Rectal smooth muscle tissue (tissue), 1 donor: ENCODE data around the gene KCNAB3.
"Not testable (repeated sequence)": the region's sequence is repeated elsewhere in the genome, so short reads cannot be mapped to it uniquely, and the experiment has no call there.

Experiments used
- H3K27ac ChIP-seq: one replicate; pipeline ENCODE4 v1.7.0; 2013; ENCODE audit warnings: low read depth, low read length, inconsistent platforms
- H3K27me3 ChIP-seq: one replicate; pipeline ENCODE4 v1.7.0; 2013; ENCODE audit warnings: low read length; ENCODE audit not compliant: control insufficient read depth, insufficient read depth
- H3K36me3 ChIP-seq: one replicate; pipeline ENCODE4 v1.7.0; 2013; ENCODE audit warnings: low read length; ENCODE audit not compliant: control insufficient read depth, insufficient read depth
- H3K4me1 ChIP-seq: one replicate; pipeline ENCODE4 v1.7.0; 2013; ENCODE audit warnings: low read length; ENCODE audit not compliant: control insufficient read depth, insufficient read depth
- H3K4me3 ChIP-seq: one replicate; pipeline ENCODE4 v1.7.0; 2013; ENCODE audit warnings: low read length
- H3K9ac ChIP-seq: one replicate; pipeline ENCODE4 v1.7.0; 2013; ENCODE audit warnings: low read length

KCNAB3 gene

DNA sequence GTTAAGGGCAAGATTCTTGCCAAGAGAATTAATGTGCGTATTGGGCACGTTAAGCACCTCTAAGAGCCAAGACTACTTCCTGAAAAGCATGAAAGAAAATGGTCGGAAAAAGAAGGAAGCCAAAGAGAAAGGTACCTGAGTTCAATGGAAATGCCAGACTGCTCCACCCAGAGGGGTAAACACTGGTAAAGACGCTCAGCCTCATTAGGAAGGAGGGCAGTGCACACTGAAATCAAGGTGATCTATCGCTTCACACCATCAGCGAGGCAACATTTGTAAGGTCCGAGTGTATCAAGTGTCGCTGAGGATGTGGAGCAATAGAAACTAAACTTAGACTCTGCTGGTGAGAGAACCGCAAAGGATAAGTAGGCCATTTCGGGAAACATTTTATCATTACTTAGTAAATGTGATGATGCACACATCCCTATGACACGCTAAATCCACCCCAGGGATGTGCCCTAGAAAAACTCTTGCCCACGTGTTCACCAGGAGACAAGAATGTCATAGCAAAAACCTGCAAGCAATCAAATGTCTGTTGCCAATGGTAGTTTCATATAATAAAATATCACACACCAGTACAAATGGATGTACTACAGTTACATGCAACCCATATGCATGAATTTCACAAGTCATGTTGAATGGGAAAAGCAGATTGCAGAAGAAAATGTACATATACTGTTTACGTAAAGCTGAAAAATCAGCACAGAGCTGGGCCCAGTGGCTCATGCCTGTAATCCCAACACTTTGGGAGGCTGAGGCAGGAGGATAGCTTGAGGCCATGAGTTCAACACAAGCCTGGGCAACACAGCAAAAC, 26.0 kb upstream of the KCNAB3 start:
- no peak overlapping the region for H3K9ac ChIP-seq
- H3K4me1 ChIP-seq: peaks cover 13% of the 10 kb centered on the region
- no peaks in the 10 kb centered on the region for H3K27me3 ChIP-seq
- no peak overlapping the region for H3K4me3 ChIP-seq
- H3K27ac ChIP-seq: peak overlapping the region; percentile 76
- no peaks in the 10 kb centered on the region for H3K36me3 ChIP-seq

DNA sequence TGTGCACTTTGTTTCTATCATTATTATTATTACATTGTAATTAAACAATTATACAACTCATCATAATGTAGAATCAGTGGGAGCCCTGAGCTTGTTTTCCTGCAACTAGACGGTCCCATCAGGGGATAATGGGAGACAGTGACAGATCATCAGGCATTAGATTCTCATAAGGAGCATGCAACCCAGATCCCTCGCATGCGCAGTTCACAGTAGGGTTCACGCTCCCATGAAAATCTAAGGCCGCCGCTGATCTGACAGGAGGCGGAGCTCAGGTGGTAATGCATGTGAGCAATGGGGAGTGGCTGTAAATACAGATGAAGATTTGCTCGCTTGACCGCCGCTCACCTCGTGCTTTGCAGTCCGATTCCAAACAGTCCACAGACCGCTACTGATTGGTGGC, 23.6 kb upstream of the KCNAB3 start:
- not testable (repeated sequence) for H3K4me3 ChIP-seq, H3K9ac ChIP-seq, H3K27me3 ChIP-seq, H3K36me3 ChIP-seq, H3K27ac ChIP-seq
- H3K4me1 ChIP-seq: peaks cover 13% of the 10 kb centered on the region

DNA sequence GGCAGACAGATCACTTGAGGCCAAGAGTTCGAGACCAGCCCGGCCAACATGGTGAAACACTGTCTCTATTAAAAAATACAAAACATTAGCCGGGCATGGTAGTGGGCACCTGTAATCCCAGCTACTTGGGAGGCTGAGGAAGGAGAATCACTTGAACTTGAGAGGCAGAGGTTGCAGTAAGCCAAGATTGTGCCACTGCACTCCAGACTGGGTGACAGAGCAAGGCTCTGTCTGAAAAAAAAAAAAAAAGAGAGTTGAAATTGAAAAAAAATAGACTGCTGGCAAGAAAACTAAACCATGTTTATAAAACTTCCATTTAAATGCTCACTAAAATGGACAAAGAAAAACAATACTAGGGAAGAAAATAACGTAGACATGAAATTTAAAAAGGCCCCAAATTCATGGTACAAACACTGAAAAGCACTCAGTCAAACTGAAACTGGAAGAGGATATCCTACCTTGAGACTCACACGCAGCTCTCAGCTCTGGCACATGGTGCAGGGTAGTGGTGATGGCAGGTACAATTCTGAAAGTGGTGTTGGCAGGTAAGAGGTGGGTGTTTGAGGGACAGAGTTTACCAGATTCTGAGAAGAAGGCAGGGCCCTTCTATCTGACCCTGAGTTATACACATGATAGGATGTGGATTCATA, 21.6 kb upstream of the KCNAB3 start:
- Histone ChIP-seq H3K27ac (peak overlapping the region; percentile 72), H3K4me3 (no peak overlapping the region)

DNA sequence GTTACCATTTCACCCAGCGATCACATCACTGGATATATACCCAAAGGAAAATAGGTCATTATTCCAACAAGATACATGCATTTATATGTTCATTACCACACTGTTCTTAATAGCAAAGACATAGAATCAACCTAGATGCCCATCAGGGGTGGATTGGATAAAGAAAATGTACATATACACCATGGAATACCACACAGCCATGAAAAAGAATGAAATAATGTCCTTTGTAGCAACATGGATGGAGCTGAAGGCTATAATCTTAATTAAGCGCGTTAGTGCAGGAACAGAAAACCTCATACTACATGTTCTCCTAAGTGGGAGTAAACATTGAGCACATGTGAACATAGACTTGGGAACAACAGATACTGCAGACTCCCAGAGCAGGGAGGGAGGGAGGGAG, 20.9 kb upstream of the KCNAB3 start:
- no peaks in the 10 kb centered on the region for H3K27me3 ChIP-seq
- no peak overlapping the region for H3K4me3 ChIP-seq
- H3K9ac ChIP-seq: no peak overlapping the region
- no peak overlapping the region for H3K27ac ChIP-seq
- peaks cover 9% of the 10 kb centered on the region for H3K4me1 ChIP-seq
- peaks cover 25% of the 10 kb centered on the region for H3K36me3 ChIP-seq

More for the DNA sequence above, 21.6 kb upstream of the KCNAB3 start:
- H3K4me1 ChIP-seq: peaks cover 13% of the 10 kb centered on the region
- no peak overlapping the region for H3K9ac ChIP-seq
- no peaks in the 10 kb centered on the region for H3K27me3 ChIP-seq
- peaks cover 19% of the 10 kb centered on the region for H3K36me3 ChIP-seq

DNA sequence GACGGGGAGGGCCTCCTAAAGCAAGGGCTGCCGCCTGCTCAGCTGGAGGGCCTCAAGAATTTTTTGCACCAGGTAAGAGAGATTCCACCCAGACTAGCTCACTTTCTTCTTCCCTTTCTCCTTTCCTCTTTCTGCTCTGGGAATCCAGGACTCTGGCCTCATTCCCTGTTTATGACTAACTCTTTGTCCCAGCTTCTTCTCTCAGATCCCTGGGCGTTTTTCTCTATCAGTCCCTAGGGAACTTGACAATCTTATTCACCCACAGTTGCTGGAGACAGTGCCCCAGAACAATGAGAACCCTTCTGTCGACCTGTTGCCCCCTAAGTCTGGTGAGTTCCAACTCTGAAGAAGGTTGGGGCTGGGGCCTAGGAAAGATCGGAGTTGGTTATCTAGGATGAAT, 18.0 kb upstream of the KCNAB3 start:
- H3K27me3 ChIP-seq: no peaks in the 10 kb centered on the region
- peaks cover 42% of the 10 kb centered on the region for H3K36me3 ChIP-seq
- no peak overlapping the region for H3K9ac ChIP-seq
- H3K4me3 ChIP-seq: no peak overlapping the region
- peaks cover 3% of the 10 kb centered on the region for H3K4me1 ChIP-seq
- H3K27ac ChIP-seq: no peak overlapping the region

DNA sequence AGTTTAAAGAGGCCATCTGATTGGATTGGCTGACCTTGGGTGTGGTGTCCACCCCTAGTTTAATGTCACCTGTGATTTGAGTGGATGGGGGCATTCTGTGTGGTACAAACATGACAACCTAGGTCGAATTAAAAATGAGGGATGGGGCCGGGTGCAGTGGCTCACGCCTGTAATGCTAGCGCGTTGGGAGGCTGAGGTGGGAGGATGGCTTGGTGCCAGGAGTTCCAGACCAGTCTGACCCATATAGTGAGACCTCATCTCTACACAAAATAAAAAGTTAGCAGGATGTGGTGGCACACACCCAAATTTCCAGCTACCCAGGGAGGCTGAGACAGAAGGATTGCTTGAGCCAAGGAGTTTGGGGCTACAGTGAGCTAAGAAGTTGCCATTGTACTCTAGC, 16.8 kb upstream of the KCNAB3 start:
- Histone ChIP-seq H3K9ac (no peak overlapping the region), H3K27ac (no peak overlapping the region), H3K36me3 (peaks cover 42% of the 10 kb centered on the region), H3K4me1 (no peaks in the 10 kb centered on the region), H3K4me3 (no peak overlapping the region), H3K27me3 (no peaks in the 10 kb centered on the region)

DNA sequence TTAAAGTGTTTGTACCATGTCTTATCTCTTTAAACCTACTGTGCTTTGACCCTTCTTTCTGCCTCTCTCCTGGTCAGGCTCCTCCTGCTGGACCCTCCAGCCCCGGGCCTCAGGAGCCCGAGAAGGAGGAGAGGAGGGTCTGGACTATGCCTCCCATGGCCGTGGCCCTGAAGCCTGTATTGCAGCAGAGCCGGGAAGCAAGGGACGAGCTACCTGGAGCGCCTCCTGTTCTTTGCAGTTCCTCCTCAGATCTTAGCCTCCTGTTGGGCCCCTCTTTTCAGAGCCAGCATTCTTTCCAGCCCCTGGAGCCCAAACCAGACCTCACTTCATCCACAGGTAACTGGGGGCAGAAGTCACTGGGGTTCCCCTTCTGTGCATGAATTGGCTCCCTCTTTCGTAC, 16.0 kb upstream of the KCNAB3 start:
- Histone ChIP-seq H3K4me3 (no peak overlapping the region), H3K36me3 (peaks cover 42% of the 10 kb centered on the region), H3K9ac (no peak overlapping the region), H3K27me3 (no peaks in the 10 kb centered on the region), H3K27ac (no peak overlapping the region), H3K4me1 (no peaks in the 10 kb centered on the region)

DNA sequence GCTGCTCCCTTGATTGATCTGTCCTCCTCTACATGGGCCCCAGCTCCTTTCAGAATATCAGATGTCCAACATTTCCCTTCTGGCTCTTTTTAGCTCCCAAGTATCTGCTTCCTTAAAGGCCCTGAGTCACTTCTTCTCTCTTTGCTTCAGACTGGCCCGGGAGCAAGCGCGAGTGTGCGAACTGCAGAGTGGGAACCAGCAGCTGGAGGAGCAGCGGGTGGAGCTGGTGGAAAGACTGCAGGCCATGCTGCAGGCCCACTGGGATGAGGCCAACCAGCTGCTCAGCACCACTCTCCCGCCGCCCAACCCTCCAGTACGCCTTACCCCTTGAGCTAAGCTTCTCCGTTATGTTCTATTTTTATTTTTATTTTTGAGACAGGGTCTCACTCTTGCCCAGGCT, 14.7 kb upstream of the KCNAB3 start:
- Histone ChIP-seq H3K27ac (no peak overlapping the region), H3K4me3 (no peak overlapping the region), H3K4me1 (no peaks in the 10 kb centered on the region), H3K9ac (no peak overlapping the region), H3K27me3 (no peaks in the 10 kb centered on the region), H3K36me3 (peaks cover 50% of the 10 kb centered on the region)

DNA sequence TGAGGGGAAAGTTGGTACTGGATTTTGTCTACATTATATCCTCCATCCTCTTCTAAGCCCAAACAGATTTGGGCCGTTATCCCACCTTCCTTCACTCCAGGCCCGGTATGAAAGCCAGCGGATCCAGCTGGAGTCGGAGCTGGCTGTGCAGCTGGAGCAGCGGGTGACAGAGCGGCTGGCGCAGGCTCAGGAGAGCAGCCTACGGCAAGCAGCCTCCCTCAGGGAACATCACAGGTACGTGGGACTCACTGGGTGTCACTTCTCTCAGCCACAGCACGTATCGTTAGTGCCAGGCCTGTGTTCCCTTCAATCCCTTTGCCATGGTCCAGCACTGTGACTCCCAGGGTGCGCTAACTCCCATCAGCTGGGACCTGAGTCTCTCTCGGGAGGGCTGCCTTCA, 13.6 kb upstream of the KCNAB3 start:
- Histone ChIP-seq H3K36me3 (peaks cover 45% of the 10 kb centered on the region), H3K27ac (no peak overlapping the region), H3K4me1 (no peaks in the 10 kb centered on the region), H3K4me3 (no peak overlapping the region), H3K9ac (no peak overlapping the region), H3K27me3 (no peaks in the 10 kb centered on the region)

DNA sequence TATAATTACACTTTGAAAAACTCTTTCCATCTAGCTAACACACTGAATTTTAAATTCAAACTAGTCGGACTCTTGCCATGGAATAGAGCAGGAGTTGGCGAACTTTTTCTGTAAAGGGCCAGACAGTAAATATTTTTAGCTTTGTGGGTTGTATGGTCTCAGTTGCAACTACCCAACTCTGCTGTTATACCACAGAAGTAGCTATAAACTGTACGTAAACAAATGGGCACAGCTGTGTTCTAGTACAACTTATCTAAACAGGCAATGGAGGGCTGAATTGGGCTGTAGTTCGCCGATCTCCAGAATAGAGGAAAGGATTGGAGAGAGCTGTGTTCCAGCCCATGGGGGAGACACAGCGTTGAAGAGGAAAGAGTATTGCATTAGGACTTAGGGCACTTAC, 11.1 kb upstream of the KCNAB3 start:
- H3K9ac ChIP-seq: no peak overlapping the region
- no peak overlapping the region for H3K27ac ChIP-seq
- H3K4me1 ChIP-seq: no peaks in the 10 kb centered on the region
- H3K4me3 ChIP-seq: no peak overlapping the region
- H3K27me3 ChIP-seq: no peaks in the 10 kb centered on the region
- peaks cover 35% of the 10 kb centered on the region for H3K36me3 ChIP-seq

DNA sequence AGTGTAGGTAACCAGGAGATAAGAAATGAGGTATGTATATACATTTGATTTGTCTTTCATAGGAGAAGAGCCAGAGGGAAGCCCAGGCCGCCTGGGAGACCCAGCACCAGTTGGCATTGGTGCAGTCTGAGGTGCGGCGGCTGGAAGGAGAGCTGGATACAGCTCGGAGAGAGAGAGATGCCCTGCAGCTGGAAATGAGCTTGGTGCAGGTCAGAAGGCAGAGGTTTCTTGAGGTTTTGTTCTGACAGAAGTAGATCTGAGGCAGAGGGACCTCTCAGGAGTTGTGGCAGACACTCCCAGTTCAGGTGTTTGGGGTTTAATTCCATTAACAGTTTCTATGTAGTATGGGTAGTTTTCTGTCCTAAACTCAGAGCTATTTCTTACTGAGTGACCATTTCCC, 10.4 kb upstream of the KCNAB3 start:
- Histone ChIP-seq H3K4me1 (no peaks in the 10 kb centered on the region), H3K27me3 (no peaks in the 10 kb centered on the region), H3K9ac (no peak overlapping the region), H3K4me3 (no peak overlapping the region), H3K36me3 (peaks cover 31% of the 10 kb centered on the region), H3K27ac (no peak overlapping the region)

DNA sequence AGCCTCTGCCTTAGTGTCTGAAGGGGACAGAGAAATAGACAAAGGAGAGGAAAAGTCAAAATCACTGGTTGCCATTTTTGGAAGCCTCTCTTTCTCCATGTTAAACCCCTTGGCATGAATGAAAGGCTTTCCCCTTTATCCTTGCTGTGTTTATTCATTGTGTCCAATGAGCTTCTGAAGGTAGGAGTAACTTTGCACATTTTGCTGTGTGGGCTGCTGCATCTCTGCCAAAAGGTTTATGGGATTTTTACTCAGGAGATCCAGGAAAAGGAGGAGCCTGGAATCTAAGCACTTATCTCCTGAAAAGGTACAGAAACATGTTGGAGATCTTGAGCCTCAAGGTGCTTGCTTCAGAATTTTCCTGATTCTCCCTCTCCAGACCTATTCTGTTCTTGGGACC, 6.2 kb upstream of the KCNAB3 start:
- Histone ChIP-seq H3K36me3 (peaks cover 16% of the 10 kb centered on the region), H3K27ac (no peak overlapping the region), H3K4me1 (peaks cover 10% of the 10 kb centered on the region), H3K4me3 (no peak overlapping the region), H3K9ac (no peak overlapping the region), H3K27me3 (no peaks in the 10 kb centered on the region)

DNA sequence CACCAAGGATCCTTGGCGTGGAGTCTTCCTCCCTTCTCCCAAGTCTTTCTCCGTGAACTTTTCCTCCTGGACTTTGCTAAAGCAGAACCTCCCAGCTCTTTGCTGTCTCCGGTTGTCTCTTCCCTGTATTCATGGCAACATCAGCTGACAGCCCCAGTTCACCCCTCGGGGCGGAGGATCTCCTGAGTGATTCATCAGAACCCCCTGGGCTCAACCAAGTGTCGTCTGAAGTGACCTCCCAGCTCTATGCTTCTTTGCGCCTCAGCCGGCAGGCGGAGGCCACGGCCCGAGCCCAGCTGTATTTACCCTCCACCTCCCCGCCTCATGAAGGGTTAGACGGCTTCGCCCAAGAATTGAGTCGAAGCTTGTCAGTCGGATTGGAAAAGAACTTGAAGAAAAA, 3.3 kb upstream of the KCNAB3 start:
- H3K9ac ChIP-seq: peak overlapping the region; percentile 50
- H3K4me1 ChIP-seq: peaks cover 10% of the 10 kb centered on the region
- H3K27me3 ChIP-seq: no peaks in the 10 kb centered on the region
- H3K36me3 ChIP-seq: peaks cover 3% of the 10 kb centered on the region
- peak overlapping the region; percentile 92 for H3K4me3 ChIP-seq
- H3K27ac ChIP-seq: no peak overlapping the region
